Measurements from ENCODE around the gene ACSS2. TPM values are rescaled to one million over a fixed set of nuclear protein-coding genes. Genes with fewer than 3 reads are reported as not detected.

The ACSS2 gene
- total RNA-seq, 1 experiment from 2014 or later = 25.4 TPM

DNA sequence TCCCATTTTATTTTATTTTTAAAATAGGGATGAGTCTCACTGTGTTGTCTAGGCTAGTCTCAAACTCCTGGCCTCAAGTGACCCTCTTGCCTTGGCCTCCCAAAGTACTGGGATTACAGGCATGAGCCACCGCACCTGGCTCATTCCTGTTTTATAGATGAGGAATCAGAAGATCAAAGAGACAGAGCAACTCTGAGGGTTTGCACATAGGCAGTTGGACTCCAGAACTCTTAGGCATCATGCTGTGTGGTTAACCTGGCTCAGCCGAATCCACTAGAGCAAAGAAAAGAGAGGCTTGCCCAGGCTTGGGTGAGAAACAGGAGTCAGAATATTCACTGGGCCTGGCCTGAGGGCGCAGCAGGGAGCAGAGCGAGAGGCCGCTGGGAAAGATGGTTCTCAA lies 88.6 kb downstream of the ACSS2 start:
- CTCF ChIA-PET = no interaction called here
- Histone ChIP-seq H3K9me3 (ENCODE audit: control insufficient read depth, insufficient read depth, low read depth, low read length) (no peaks in the 10 kb centered on the region), H3K36me3 (ENCODE audit: control insufficient read depth, insufficient read depth, low read length) (no peaks in the 10 kb centered on the region), H3K27me3 (ENCODE audit: control insufficient read depth, insufficient read depth, low read length) (no peaks in the 10 kb centered on the region), H3K4me1 (ENCODE audit: control insufficient read depth, insufficient read depth, low read length) (no peaks in the 10 kb centered on the region), H3K4me3 (ENCODE audit: low read depth in 2 of 2, low read length in 2 of 2) (no peak overlapping the region), H3K27ac (ENCODE audit: low read length) (no peak overlapping the region)
- POLR2A ChIA-PET = no interaction called here
- DNase-seq (ENCODE audit: low read depth, low spot score) (no peak), ATAC-seq (no peak)
- in situ Hi-C loops (cut with HindIII; ENCODE audit: low pct_unique_long_range_greater_than_20kb, low sequenced_read_pairs) (no loop called here), intact Hi-C loops (cut with micrococcal nuclease; ENCODE audit: unreplicated experiment) (no loop called here)
- TF ChIP-seq REST (IDR thresholded peaks at IDR 0.05; ENCODE audit: insufficient read depth in 1 of 2, low read depth in 2 of 2, low read length in 1 of 2) (no peak), POLR2AphosphoS5 (IDR thresholded peaks at IDR 0.05; ENCODE audit: low read depth, low read length) (no peak)
- no TSS peak for BruUV-seq (replicated peaks)

DNA sequence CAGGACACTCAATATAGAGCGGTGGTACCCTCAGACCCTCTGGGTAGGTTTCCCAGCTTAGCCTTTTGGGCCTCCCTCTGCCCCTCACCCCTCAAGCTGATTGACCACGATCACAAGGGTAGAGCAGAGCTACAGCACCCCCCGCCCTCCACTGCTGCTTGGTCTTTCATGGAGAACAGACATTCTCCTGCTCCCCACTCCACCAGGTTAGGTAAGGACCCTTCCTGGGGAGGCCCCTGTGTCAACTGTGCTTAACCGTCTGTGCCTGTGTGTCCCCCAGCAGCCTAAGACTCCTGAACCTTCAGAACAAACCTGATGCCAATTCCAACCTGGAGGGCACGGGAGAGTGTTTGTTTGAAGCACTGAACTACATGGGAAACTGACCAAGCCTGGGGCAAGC lies 91.0 kb downstream of the ACSS2 start:
- POLR2A ChIA-PET = no interaction called here

More for the DNA sequence above, 91.0 kb downstream of the ACSS2 start:
- CTCF ChIA-PET = no interaction called here
- in situ Hi-C loops (cut with HindIII; ENCODE audit: low pct_unique_long_range_greater_than_20kb, low sequenced_read_pairs) (no loop called here), intact Hi-C loops (cut with micrococcal nuclease; ENCODE audit: unreplicated experiment) (no loop called here)
- Histone ChIP-seq H3K4me1 (ENCODE audit: control insufficient read depth, insufficient read depth, low read length) (no peaks in the 10 kb centered on the region), H3K4me3 (ENCODE audit: low read depth in 2 of 2, low read length in 2 of 2) (no peak overlapping the region), H3K27ac (ENCODE audit: low read length) (no peak overlapping the region), H3K27me3 (ENCODE audit: control insufficient read depth, insufficient read depth, low read length) (no peaks in the 10 kb centered on the region), H3K9me3 (ENCODE audit: control insufficient read depth, insufficient read depth, low read depth, low read length) (no peaks in the 10 kb centered on the region), H3K36me3 (ENCODE audit: control insufficient read depth, insufficient read depth, low read length) (no peaks in the 10 kb centered on the region)
- ATAC-seq (no peak), DNase-seq (ENCODE audit: low read depth, low spot score) (no peak)
- no TSS peak for BruUV-seq (replicated peaks)
- TF ChIP-seq REST (IDR thresholded peaks at IDR 0.05; ENCODE audit: insufficient read depth in 1 of 2, low read depth in 2 of 2, low read length in 1 of 2) (no peak), SIN3A (IDR thresholded peaks at IDR 0.05; ENCODE audit: borderline replicate concordance, insufficient read depth, low read depth, low read length) (no peak), TCF7L2 (IDR thresholded peaks at IDR 0.05; ENCODE audit: low read depth, low read length) (no peak), POLR2AphosphoS5 (IDR thresholded peaks at IDR 0.05; ENCODE audit: low read depth, low read length) (no peak)
- TF ChIP-seq, protein P1, sequence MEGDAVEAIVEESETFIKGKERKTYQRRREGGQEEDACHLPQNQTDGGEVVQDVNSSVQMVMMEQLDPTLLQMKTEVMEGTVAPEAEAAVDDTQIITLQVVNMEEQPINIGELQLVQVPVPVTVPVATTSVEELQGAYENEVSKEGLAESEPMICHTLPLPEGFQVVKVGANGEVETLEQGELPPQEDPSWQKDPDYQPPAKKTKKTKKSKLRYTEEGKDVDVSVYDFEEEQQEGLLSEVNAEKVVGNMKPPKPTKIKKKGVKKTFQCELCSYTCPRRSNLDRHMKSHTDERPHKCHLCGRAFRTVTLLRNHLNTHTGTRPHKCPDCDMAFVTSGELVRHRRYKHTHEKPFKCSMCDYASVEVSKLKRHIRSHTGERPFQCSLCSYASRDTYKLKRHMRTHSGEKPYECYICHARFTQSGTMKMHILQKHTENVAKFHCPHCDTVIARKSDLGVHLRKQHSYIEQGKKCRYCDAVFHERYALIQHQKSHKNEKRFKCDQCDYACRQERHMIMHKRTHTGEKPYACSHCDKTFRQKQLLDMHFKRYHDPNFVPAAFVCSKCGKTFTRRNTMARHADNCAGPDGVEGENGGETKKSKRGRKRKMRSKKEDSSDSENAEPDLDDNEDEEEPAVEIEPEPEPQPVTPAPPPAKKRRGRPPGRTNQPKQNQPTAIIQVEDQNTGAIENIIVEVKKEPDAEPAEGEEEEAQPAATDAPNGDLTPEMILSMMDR (IDR thresholded peaks at IDR 0.05) = no peak
